ENCODE measurements around the gene POU3F3. TPM values are rescaled to one million over a fixed set of nuclear protein-coding genes. Genes with fewer than 3 reads are reported as not detected.

POU3F3 gene
- total and polyA plus RNA-seq, 2 of the 8 experiments (the other 6 are each of a cell fraction or from before 2014, with no cell fraction given): 0.09 TPM; not detected in 1

DNA sequence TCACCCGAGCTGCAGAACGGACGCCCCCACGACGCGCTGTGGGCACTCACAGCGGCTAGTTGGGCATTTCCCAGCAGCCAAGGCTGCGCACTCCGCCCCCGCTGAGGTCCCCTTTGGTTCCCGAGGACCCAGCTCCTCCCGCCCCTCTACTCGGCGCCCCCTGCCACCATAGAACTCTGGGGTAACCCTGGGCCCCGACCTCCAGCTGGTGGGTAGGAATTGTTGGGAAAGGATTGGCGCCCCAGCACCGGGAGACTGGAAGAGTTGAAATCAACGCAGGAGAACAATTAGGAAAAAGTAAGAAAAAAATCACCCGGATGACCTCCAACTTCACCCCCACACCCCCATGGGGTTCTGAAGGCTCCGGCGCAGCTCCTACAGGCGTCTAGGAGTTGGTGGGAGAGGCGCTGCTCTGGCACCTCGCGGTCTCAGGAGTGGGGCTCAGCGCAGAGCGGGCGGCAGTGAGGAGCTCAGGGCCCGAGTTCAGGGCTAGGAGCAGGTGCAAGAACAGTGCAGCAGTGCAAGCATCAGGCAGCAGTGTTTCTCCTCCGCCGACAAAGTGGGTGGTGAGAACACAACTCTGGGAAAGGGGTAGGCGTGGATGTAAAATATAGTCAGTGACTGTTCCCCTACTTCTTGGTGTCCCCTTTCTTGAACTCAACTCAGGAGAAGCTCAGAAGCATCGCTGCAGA is 14.0 kb downstream of the POU3F3 start:
- Histone ChIP-seq H3K9ac (replicated peaks in 1 of 4; ENCODE audit: extremely low read depth in 1 of 4, low read depth in 3 of 4, low read length in 3 of 4) (no peak overlapping the region), H4K8ac (ENCODE audit: extremely low read depth, insufficient read depth, low read length) (no peak overlapping the region), H2AK5ac (ENCODE audit: low read depth, low read length) (no peak overlapping the region), H3K23me2 (ENCODE audit: low read depth, low read length) (peaks cover 16% of the 10 kb centered on the region), H3K4me1 (replicated peaks in 1 of 4; ENCODE audit: control insufficient read depth in 3 of 4, insufficient read depth in 4 of 4, low read length in 3 of 4) (peaks cover 4 to 43% (median 22%) of the 10 kb centered on the region in 4 experiments), H2BK12ac (ENCODE audit: low read depth, low read length) (no peak overlapping the region), H3K79me1 (ENCODE audit: low read depth, low read length) (no peaks in the 10 kb centered on the region), H3K23ac (ENCODE audit: insufficient read length) (no peak overlapping the region), H3K14ac (ENCODE audit: insufficient read length) (no peak overlapping the region), H3K79me2 (ENCODE audit: control insufficient read depth in 1 of 2, insufficient read depth in 2 of 2, low read length in 2 of 2) (no peaks in the 10 kb centered on the region), H3K9me3 (ENCODE audit: insufficient read depth in 2 of 2, low read depth in 1 of 2, low read length in 1 of 2) (no peaks in the 10 kb centered on the region), H2BK120ac (replicated peaks; ENCODE audit: low read depth, low read length) (no peak overlapping the region), H3K4me3 (ENCODE audit: extremely low read depth in 1 of 4, insufficient read depth in 2 of 4, low read depth in 3 of 4, low read length in 4 of 4) (peak overlapping the region in 2 of 4 experiments; percentile 25 to 53; a peak in 5 of 8 replicates), H3K4ac (replicated peaks; ENCODE audit: insufficient read length, low read depth, low read length) (no peak overlapping the region), H3K36me3 (ENCODE audit: control insufficient read depth in 2 of 4, insufficient read depth in 4 of 4, low read length in 3 of 4) (no peaks in the 10 kb centered on the region; a peak in 1 of 8 replicates), H3K18ac (ENCODE audit: extremely low read depth, low read length) (no peak overlapping the region; the same call in 1 of the 2 replicates), H4K5ac (ENCODE audit: insufficient read length, low read depth, low read length) (no peak overlapping the region), H3K27me3 (replicated peaks in 1 of 4; ENCODE audit: control insufficient read depth in 3 of 4, extremely low read depth in 1 of 4, insufficient read depth in 3 of 4, low read length in 3 of 4) (peaks cover 83 to 98% (median 97%) of the 10 kb centered on the region in 4 experiments), H3K4me2 (ENCODE audit: insufficient read depth in 1 of 2, low read depth in 2 of 2, low read length in 2 of 2) (peak overlapping the region; percentile 68 to 74), H2BK15ac (ENCODE audit: low read length) (no peak overlapping the region), H2AFZ (ENCODE audit: low read length) (no peak overlapping the region), H3K27ac (ENCODE audit: low read depth, low read length) (no peak overlapping the region), H2BK20ac (ENCODE audit: low read length) (no peak overlapping the region), H4K20me1 (replicated peaks in 1 of 2; ENCODE audit: control insufficient read depth in 1 of 2, insufficient read depth in 2 of 2, low read length in 2 of 2) (peaks cover 17 to 31% of the 10 kb centered on the region in 2 experiments), H2BK5ac (ENCODE audit: low read depth, low read length) (no peak overlapping the region), H3K56ac (replicated peaks; ENCODE audit: insufficient read length, low read depth, low read length) (no peak overlapping the region), H4K91ac (replicated peaks; ENCODE audit: insufficient read length, low read length) (no peak overlapping the region)
- WGBS, 2 experiments (ENCODE audit: extremely low coverage in 1 of 2, insufficient coverage in 1 of 2, insufficient read length in 1 of 2, insufficient replicate concordance in 2 of 2, low coverage in 1 of 2, low lambda C conversion rate in 2 of 2, missing lambda C conversion rate in 1 of 2): 6% methylated on average over 33 of the region's 33 CpGs; no CpG with 5 or more reads in 1 of the 2 experiments
- FAIRE-seq (no peak), DNase-seq (ENCODE audit: low read depth in 1 of 2, low spot score in 2 of 2) (peak in 1 of 2 experiments; percentile 54)
- POLR2A ChIA-PET (ENCODE audit: partially characterized antibody): no interaction called here
- CTCF ChIA-PET (ENCODE audit: partially characterized antibody): interaction anchor here (0.7 to 2.3 kb wide), 8 partner anchors 8 to 451 kb away, joined by 3 to 9 read pairs (median 4); no protein-coding TSS in a partner anchor
- TF ChIP-seq KDM4A (IDR thresholded peaks at IDR 0.05; ENCODE audit: low read depth, low read length, severe bottlenecking) (peak; percentile 34), E2F6 (IDR thresholded peaks at IDR 0.05) (no peak), SP1 (IDR thresholded peaks at IDR 0.05; ENCODE audit: low read depth, low read length) (no peak), POU5F1 (IDR thresholded peaks at IDR 0.05; ENCODE audit: low read depth, low read length) (no peak), SAP30 (IDR thresholded peaks at IDR 0.05; ENCODE audit: insufficient read depth, insufficient replicate concordance, low read length) (no peak), TBP (IDR thresholded peaks at IDR 0.05; ENCODE audit: low read depth, low read length) (no peak), RFX5 (IDR thresholded peaks at IDR 0.05; ENCODE audit: borderline replicate concordance, low read depth, low read length) (no peak), RNF2 (IDR thresholded peaks at IDR 0.05; ENCODE audit: borderline replicate concordance, low read depth, low read length, missing control alignments, poor library complexity, severe bottlenecking) (peak; percentile 61), EZH2 (IDR thresholded peaks at IDR 0.05; ENCODE audit: low read depth, low read length, severe bottlenecking) (peak; percentile 91), HDAC6 (IDR thresholded peaks at IDR 0.05; ENCODE audit: low read depth, low read length) (no peak), MAFK (IDR thresholded peaks at IDR 0.05; ENCODE audit: low read depth, low read length) (no peak)
